ENCODE data around the gene MYOM1.

Gene MYOM1

DNA sequence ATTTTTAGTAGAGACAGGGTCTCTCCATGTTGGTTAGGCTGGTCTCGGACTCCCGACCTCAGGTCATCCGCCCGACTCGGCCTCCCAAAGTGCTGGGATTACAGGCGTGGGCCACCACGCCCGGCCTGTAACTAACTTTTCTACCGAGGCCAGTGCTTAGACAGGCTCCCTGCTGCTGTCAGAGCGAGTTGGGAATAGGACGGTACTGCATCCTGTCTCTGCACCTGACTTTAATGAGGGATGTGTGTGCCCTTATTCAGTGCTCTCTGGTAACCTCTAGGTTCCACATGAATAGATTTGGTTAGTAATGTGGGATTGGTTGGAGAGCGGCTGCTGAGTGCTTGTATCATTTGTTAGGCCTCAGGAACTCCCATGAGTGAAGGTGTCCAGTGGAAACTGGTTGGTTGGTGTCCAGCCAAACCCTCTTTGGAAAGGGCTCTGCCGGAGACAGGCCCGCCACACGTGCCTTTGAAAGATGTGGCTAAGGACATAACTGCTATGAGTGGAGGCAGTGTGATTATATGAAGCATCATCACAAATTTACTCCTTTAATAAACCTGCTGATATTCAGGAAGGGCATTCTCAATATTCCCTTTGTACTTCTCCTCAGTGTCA is 36.6 kb downstream of the MYOM1 start:
- no peak for DNase-seq

DNA sequence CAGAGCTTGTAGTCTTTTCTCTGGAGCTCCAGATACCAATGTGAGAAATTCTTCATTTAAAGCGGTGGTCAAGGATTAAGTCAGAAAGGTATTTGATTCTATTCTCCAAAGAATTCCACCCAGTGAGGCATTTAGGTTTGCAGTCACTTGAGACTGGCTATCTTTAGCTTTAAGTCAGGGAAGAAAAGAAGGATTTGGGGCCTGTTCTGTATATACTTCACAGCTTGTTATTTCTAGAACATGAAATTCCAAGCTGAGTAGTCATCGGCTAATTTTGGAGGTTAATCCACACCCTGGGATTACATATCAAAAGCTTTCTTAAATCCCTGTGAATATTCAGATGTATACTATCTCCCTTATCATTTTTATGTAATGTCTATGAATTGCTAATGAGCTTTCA is 39.4 kb downstream of the MYOM1 start:
- no peak for DNase-seq

DNA sequence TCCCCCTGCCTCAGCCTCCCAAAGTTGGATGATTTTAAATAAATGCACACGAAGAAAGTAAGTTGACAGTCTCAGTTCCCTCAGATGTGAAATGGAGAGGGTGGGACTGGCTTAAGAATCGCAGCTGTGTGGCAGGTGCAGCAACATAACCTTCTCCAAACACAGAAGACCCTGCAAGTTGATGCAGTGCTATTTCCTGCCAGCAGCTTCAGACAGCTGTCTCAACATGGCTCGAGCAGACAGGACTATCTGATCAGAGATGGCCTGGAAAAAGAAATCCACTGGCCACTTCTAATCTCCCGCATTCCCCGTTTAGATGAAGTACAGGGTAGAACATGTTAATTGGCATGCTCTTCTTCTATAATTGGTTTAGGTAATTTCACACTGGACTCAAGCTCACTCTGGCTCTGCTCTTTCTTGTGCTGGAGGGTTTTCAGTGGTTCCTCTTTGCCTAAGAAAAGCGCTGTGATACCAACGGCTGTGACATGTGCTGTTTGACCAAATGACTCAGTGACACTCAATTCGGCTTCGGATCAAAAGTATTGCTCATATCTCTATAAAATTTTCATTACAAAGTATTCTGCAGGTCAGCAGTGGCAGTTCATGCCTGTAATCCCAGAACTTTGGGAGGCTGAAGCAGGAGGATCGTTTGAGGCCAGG is 40.2 kb downstream of the MYOM1 start:
- DNase-seq, result no peak

DNA sequence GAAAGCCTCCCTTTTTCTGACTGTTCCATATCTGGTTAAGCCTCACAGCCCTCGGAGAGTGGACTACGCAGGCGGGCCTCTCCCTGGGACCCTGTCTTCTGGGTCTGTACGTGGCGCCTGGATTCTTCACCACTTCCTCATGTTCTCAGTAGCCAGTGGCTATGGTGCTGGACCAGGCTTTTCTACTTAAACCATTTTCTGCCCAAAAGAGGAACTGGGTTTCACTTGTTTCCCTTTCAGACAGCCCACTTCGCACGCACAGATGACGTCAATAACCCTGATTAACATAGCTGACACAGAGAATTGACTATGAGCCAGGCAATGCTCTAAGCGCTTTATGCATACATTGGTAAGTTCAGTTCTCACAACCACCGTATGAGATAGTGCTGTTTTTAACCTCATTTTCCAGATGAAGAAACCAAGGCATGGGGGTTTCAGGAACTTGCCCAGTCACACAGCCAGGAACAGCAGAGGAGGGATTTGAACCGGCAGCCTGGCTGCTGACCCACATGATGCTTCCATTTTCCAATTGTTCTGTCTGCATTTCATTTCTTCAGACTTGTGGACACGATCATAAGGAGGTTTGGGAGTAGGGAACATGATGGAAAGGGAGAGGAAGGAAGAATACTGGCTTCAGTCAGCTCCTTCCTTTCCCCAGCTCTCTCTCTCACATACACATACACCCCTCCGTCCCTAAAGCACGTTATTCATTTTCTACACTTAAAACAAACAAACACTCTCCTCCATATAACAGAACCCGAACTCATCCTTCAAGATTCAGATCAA is 41.7 kb downstream of the MYOM1 start:
- DNase-seq, result no peak

DNA sequence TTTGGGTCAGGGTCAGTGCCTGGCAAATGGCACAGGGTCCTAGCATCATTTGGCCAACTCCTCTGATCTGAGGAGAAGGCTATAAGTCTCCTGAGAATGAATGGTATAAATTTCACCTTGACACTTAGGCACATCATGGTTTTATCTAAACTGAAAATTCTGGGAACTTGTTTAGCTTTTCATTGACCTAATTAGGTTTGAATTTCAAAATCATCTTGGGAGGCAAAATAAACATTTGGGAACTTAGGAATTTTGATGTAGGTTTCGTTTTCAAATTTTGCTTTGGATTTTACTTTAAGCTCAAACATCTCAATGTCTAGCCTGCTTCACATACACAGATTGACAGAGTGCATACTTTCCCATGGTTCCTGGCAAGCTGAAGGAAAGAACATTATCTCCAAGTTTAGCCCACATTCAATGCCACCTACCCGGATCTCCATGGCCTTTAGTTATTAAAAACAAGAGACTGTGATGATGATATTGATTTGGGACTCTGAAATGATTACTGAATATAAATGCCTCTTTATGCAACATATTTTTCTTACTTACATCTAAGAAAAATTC is 44.5 kb downstream of the MYOM1 start:
- no peak for DNase-seq

DNA sequence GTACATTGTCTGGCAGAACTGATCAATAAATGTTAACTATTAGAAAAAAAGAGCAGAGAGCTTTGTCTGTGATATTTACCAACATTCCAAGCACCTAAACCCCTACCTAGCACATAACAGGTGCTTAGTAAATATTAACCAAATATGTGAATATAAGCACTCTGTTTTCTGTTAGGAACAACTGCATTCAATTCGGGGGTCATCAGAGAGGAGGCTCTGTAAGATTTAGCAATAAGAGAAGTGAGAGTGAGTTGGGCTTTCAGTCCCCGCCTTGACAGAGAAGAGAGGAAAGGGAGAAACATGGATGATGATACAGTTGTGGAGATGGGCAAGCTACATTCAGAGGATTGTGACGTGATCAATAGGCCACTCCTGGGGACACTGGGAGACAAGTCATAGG is 47.7 kb downstream of the MYOM1 start:
- DNase-seq, result no peak

DNA sequence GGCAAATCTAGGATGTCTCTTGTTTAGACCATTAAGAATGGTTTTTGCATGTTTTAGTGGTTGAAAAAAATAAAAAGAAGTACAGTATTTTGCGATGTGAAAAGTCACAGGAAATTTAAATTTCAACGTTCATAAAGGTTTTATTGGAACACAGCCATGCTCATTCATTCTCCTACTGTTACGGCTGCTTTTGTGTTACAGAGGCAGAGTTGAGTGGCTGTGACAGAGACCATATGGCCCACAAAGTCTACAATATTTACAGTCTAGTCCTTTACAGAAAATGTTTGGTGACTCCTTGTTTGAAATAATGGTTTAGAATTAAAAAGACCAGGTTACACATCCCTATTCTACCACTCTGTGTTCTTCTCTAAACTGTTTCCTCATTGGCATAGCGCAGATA is 48.1 kb downstream of the MYOM1 start:
- DNase-seq, result no peak

DNA sequence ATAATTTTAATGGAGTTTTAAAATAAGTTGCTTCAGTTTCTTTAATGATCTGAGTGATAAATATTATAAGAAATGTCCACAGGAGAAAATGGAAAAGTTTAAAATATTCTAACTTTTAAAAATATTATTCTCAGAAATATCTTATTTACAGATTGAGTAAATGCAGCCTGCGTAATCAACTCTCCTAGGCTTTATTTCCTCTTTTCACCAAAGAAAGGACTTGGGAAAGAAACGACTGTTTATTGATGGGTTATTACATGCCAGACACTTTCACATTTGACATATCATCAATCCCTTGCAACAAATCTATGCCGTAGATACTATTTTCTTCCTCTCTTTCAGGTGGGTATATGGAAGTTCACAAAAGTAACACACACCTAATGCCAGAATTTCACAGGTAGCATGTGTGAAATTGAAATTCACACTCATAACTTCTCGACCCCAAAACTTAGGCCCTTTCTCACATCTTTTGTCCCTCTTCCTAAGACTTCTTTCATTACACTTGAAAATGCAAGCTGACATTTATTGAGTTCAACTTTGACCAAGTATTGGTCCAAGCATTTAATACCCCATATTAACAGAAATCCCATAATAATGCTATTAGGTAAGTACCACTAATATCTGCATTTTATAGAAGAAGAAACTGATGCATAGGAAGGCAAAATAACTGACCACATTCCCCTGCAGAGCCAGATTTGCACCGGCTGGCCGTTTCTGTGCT is 49.2 kb downstream of the MYOM1 start:
- no peak for DNase-seq

DNA sequence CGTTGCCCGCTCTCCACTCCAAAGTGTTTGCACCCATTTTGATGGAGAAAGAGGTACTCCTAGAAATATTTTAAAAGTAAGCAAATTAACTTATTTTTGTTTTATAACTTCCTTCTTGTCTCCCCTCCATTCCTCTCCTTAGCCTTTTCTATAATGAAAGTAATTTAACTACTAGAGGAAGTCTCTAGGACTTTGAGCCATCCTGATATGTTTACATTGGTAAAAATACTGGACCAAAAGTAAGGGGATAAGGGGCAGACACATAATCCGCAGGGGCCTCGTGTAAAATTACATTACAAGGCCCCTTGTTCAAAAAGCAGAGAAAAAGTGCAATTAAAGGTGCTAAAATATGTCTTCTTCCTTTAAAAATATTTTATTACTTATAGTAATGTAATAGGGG is 55.4 kb downstream of the MYOM1 start:
- no peak for DNase-seq

DNA sequence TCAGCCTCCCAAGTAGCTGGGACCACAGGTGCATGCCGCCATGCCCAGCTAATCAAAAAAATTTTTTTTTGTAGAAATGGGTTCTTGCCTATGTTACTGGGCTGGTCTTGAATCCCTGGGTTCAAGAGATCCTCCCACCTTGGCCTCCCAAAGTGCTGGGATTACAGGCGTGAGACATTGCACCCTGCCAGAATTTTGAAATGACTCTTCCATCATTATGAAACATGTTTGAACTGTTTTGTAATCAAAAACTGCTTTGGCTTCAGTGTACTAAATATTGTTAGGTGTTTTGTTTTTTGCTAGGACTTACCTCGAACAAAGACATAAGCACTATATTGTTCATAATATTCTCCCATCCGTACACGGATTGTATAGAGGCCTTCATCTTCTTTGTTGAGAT is 55.8 kb downstream of the MYOM1 start:
- no peak for DNase-seq

DNA sequence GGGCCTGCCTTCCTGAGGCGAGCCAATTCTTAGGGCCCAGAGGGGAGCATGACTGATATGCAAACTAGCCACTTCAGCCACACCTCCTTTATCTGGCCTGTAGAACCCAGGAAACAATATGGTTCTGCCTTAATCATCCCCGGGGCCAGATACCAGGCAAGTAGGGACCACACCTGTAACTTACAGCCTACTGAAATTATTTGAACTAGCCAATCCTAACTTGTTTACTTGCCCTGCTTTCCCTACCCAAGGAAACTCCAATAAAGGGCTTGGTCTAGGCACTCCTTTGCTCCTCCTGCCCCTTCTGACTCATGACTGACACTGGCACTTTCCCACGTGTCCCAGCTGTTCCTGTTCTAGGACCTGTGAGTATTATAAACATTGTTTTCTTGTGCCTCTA is 57.6 kb downstream of the MYOM1 start:
- no peak for DNase-seq

DNA sequence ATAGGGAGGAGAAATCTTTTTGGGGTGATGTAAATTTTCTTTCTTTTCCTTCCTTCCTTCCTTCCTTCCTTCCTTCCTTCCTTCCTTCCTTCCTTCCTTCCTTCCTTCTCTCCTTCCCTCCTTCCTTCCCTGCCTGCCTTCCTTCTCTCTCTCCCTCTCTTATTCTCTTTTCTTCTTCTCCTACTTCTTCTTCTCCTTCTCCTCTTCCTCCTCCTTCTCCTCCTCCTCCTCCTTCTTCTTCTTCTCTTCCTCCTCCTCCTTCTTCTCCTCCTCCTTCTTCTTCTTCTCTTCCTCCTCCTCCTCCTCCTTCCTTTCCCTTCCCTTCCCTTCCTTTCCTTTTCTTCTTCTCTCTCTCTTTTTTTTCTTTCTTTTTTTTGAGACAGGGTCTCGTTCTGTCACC is 59.9 kb downstream of the MYOM1 start:
- DNase-seq, result no peak

DNA sequence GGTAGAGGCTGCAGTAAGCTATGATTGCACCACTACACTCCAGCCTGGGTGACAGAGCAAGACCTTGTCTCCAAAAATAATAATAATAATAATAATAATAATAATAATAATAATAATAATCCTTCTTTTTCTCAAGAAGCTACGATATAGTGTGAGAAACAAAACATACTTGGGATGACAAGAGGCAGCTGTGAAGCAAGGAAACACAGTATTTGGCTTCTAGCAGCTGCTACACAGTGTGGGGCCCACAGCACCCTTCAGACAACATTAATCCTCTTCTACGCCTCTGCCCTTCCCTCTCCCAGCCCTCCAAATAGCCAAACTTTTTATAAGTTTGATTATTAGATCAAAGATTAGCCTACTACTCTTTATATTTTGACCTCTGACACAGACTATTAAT is 62.2 kb downstream of the MYOM1 start:
- DNase-seq, result no peak

DNA sequence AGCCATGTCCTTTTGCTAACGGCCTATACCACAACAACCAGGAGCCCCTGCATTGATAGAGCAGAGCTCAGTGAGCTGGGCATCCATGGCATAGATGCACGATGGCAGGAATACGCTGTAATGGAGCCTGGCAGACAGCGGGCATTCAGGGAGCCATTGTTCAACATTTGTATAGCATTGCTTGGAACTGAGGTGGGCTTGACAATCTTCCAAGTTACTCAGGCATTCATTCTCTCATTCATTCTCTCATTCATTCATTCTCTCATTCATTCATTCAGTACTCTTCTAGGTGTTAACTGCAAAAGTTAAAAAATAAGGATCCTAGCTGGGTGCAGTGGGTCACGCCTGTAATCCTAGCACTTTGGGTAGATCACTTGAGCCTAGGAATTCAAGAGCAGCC is 62.7 kb downstream of the MYOM1 start:
- DNase-seq, result no peak

DNA sequence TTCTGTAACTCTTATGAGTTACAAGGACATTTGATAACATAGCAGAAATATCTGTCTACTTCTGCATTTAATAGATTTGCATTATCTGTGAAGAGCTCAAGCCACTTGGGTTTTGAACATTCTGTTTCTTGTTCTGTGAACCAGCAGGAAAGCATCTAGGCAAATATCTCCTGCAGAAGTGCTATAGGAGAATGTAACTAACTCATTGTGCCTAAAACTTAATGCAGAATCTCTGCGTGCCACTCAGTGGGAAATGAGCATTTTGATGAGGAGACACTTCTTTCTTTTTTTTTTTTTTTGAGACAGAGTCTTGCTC is 63.5 kb downstream of the MYOM1 start:
- no peak for DNase-seq

DNA sequence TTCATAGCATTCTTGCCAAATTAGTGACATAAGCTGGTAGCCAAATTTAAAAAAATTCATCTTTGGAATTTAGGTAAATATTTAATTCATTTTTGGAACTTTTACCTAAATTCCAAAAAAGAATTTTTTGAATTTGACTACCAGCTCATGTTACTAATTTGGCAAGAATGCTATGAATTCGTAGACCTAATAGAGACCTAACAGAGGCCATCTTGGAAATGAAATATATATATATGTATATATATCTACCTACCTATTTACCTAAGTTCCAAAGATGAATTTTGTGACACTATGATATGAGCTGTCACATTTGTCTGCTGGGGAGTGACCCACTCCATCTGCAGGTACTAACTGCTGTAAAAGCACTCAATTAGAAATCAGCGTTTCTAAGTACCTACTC is 65.6 kb downstream of the MYOM1 start:
- no peak for DNase-seq

DNA sequence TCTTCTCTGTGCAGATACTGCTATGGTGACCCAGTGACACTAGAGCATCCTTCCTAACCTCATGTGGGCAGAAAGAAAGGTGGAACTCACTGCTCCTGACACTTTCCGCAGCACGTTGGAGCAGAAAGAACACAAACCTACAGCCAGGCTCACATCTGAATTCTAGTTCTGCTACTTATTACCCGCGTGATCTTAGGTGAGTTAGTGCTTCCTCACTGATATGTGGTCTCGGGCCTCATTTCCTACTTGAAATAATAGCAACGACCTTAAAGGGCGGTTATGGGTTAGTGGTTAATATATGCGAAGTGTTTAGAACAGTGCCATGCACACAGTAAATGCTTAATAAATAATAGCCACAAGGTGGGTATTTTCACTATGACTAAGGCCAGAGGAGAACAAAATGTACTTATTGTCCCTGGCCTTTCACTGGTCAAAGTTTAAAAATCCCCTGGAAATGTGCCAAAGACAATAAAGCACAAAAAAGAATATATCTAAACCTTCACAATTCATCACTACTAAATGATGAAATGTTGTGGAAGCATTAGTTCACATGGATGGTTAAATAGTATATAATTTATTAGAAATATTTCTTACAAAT is 66.6 kb downstream of the MYOM1 start:
- no peak for DNase-seq

DNA sequence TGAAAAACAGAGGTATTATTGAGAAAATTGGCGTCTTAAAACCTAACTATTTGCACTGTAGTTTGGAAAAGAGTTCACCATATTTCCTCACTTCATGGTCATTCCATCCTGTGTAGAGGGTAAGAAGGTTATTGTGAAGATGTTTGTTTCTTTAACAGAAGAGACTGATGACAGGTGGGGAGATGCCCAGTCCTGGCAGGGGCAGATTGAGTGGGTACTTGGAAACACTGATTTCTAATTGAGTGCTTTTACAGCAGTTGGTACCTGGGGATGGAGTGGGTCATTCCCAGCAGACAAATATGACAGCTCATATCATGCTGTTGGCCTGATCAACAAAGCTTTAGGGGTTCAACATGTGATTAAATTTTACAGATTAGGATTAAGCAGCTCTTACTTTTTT is 67.5 kb downstream of the MYOM1 start:
- DNase-seq, result no peak

DNA sequence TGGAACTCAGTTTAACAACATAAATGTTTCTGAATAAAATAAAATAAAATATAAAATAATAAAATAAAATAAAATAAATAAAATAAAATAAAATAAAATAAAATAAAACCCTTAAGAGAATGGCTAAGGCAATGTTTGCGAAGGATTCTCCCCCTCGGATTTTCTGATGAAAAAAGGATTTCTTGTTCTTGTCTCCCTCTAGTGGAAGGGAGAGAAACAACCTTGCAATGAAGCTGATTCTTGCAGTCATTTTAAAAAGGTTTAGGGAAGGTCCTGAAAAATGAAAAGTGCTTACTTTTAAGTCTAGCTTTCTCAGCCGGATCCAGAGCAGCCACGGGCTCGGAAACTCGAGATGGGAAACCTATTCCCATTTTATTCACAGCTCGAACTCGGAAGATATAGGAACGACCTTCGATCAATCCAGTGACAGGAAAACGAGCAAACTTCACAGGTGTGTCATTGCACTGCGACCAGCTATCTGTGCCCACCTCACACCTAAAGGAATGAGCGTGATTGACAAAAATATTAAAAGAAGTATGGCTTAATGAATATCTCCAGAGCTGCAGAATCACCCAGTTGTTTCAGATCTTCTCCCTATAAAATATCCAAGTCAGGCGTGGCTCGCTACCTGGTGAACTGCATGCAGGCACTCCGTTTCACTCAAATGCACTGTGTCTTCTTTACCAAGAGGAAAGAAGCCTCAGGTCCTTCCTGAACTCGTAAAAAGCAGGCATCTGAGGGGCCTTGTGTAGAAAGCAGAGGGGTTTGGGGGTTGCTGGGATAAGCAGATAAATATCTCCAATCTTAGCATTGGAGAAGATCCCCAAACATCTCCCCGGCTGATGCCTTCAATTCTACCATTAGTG is 68.1 kb downstream of the MYOM1 start:
- no peak for DNase-seq

DNA sequence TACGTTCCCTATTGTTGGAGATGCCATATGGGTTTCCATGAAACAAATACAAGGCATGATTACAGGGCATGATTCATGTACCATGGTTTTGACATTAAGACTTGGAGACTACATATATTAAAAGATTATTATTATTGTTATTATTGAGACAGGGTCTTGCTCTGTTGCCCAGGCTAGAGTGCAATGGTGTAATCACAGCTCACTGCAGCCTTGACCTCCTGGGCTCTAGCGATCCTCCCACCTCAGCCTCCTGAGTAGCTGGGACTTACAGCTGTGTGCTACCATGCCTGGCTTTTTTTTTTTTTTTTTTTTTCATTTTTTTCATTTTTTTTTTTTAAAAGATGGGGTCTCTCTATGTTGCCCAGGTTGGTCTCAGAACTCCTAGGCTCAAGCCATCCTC is 69.1 kb downstream of the MYOM1 start:
- DNase-seq, result no peak

DNA sequence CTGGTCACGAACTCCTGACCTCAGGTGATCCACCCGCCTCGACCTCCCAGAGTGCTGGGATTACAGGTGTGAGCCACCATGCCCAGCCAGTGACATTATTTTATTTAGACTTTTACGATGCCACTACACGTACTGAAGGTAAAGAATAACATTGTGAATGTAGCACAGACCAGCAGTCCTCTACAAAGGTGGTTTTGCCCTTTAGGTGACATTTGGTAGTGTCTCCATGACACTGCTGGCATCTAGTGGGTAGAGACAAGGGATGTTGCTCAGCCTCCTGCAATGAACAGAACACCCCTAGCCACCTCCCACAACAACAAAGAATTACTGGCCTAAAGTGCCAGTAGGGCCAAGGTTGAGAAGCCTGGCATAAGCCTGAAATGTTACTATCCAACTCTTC is 69.5 kb downstream of the MYOM1 start:
- DNase-seq, result no peak

DNA sequence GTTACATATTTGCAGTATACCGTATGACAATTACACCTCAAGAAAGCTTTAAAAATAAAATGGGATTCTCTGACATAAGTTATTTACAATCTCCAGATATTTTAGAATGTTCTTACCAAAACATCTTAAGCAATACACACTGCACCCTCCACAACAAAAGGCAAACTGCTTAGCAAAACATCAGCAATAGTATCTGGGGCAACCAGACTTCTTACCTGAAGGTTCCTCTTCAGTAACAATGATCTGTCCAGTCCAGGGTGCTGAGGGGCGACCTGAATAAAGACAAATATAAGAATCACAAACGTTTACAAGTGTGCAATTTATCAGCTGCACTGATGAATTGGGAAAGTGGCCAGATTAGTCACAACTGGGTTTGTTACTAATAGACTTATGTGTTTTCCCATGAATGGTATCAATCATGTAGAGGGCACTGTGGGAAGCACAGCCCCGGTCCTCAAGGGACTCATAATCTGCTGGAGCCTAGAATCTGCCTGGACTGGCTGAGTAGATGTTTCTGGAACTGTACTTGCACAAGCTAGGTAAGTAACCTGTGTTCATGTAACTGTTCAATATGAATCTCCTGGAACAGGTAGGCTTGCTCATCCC is 70.7 kb downstream of the MYOM1 start:
- no peak for DNase-seq
